ENCODE data around the gene C10orf90.

The C10orf90 gene

GRCh38 chr10:126632705-126633104 is 37.8 kb downstream of the C10orf90 start:
- no peak for DNase-seq (ENCODE audit: low read depth in 1 of 2, low spot score in 1 of 2)
- Histone ChIP-seq H3K27ac (replicated peaks) (no peak overlapping the region), H3K27me3 (ENCODE audit: insufficient read depth, poor library complexity, severe bottlenecking) (no peaks in the 10 kb centered on the region), H3K4me3 (replicated peaks; ENCODE audit: insufficient read depth, low read length) (no peak overlapping the region)
- TF ChIP-seq REST (IDR thresholded peaks at IDR 0.05; ENCODE audit: insufficient replicate concordance, low read depth) (no peak), SPI1 (IDR thresholded peaks at IDR 0.05; ENCODE audit: borderline replicate concordance, low read depth) (no peak), CTCF (IDR thresholded peaks at IDR 0.05; ENCODE audit: insufficient read depth, low read length) (no peak), POLR2AphosphoS5 (IDR thresholded peaks at IDR 0.05; ENCODE audit: low read depth) (no peak), GABPA (IDR thresholded peaks at IDR 0.05; ENCODE audit: low read depth) (no peak)

- Histone ChIP-seq H3K27me3 (ENCODE audit: insufficient read depth, poor library complexity, severe bottlenecking) (no peaks in the 10 kb centered on the region), H3K4me3 (replicated peaks; ENCODE audit: insufficient read depth, low read length) (no peak overlapping the region), H3K27ac (replicated peaks) (no peak overlapping the region)
- no peak for DNase-seq (ENCODE audit: low read depth in 1 of 2, low spot score in 1 of 2)
- TF ChIP-seq SPI1 (IDR thresholded peaks at IDR 0.05; ENCODE audit: borderline replicate concordance, low read depth) (no peak), POLR2AphosphoS5 (IDR thresholded peaks at IDR 0.05; ENCODE audit: low read depth) (no peak), GABPA (IDR thresholded peaks at IDR 0.05; ENCODE audit: low read depth) (no peak), CTCF (IDR thresholded peaks at IDR 0.05; ENCODE audit: insufficient read depth, low read length) (no peak), REST (IDR thresholded peaks at IDR 0.05; ENCODE audit: insufficient replicate concordance, low read depth) (no peak)
These were observed 40.4 kb downstream of the C10orf90 start for GRCh38 chr10:126629925-126630624.

GRCh38 chr10:126628746-126629145 is 41.7 kb downstream of the C10orf90 start:
- Histone ChIP-seq H3K27me3 (ENCODE audit: insufficient read depth, poor library complexity, severe bottlenecking) (no peaks in the 10 kb centered on the region), H3K27ac (replicated peaks) (no peak overlapping the region), H3K4me3 (replicated peaks; ENCODE audit: insufficient read depth, low read length) (no peak overlapping the region)
- no peak for TF ChIP-seq POLR2AphosphoS5 (IDR thresholded peaks at IDR 0.05; ENCODE audit: low read depth)
- DNase-seq (ENCODE audit: low read depth in 1 of 2, low spot score in 1 of 2) = no peak

GRCh38 chr10:126621846-126622245 is 48.6 kb downstream of the C10orf90 start:
- DNase-seq (ENCODE audit: low read depth in 1 of 2, low spot score in 1 of 2) = no peak
- no peak overlapping the region for H3K4me3 ChIP-seq (replicated peaks; ENCODE audit: insufficient read depth, low read length)
- H3K27ac ChIP-seq (replicated peaks) = no peak overlapping the region
- no peaks in the 10 kb centered on the region for H3K27me3 ChIP-seq (ENCODE audit: insufficient read depth, poor library complexity, severe bottlenecking)
- TF ChIP-seq CTCF (IDR thresholded peaks at IDR 0.05; ENCODE audit: insufficient read depth, low read length) (no peak), REST (IDR thresholded peaks at IDR 0.05; ENCODE audit: insufficient replicate concordance, low read depth) (no peak), POLR2AphosphoS5 (IDR thresholded peaks at IDR 0.05; ENCODE audit: low read depth) (no peak), GABPA (IDR thresholded peaks at IDR 0.05; ENCODE audit: low read depth) (no peak), SPI1 (IDR thresholded peaks at IDR 0.05; ENCODE audit: borderline replicate concordance, low read depth) (no peak)

Data from HL-60 (cell line).